Memory B cell (primary cell): ENCODE data around the gene ACSM3.
"Not testable (repeated sequence)": the region's sequence is repeated elsewhere in the genome, so short reads cannot be mapped to it uniquely, and the experiment has no call there.

Experiments
- ATAC-seq: fragments of 150-1000 bp; cut with Tn5 transposase; 2 replicates; pipeline ENCODE4 v1.10.0; 2021; ENCODE audit warnings: low read depth, mild to moderate bottlenecking, moderate library complexity
- DNase-seq, 2 donors: peaks; one replicate each; pipeline ENCODE4 v3.0.0; 2022; ENCODE audit warnings: low spot score in 2 of 2
- H3K27ac Mint-ChIP-seq: one replicate; pipeline ENCODE4 v1.8.0; 2022; ENCODE audit warnings: mild to moderate bottlenecking, moderate library complexity, mixed read lengths
- H3K27me3 Mint-ChIP-seq: one replicate; pipeline ENCODE4 v1.8.0; 2022; ENCODE audit warnings: mixed read lengths
- H3K36me3 Mint-ChIP-seq: one replicate; pipeline ENCODE4 v1.8.0; 2022; ENCODE audit warnings: mild to moderate bottlenecking, mixed read lengths
- H3K4me1 Mint-ChIP-seq: one replicate; pipeline ENCODE4 v1.8.0; 2022; ENCODE audit warnings: mixed read lengths
- H3K4me3 Mint-ChIP-seq: one replicate; pipeline ENCODE4 v1.8.0; 2022; ENCODE audit warnings: mild to moderate bottlenecking, moderate library complexity, mixed read lengths
- H3K9me3 Mint-ChIP-seq: one replicate; pipeline ENCODE4 v1.8.0; 2022; ENCODE audit warnings: mixed read lengths

Gene ACSM3

DNA sequence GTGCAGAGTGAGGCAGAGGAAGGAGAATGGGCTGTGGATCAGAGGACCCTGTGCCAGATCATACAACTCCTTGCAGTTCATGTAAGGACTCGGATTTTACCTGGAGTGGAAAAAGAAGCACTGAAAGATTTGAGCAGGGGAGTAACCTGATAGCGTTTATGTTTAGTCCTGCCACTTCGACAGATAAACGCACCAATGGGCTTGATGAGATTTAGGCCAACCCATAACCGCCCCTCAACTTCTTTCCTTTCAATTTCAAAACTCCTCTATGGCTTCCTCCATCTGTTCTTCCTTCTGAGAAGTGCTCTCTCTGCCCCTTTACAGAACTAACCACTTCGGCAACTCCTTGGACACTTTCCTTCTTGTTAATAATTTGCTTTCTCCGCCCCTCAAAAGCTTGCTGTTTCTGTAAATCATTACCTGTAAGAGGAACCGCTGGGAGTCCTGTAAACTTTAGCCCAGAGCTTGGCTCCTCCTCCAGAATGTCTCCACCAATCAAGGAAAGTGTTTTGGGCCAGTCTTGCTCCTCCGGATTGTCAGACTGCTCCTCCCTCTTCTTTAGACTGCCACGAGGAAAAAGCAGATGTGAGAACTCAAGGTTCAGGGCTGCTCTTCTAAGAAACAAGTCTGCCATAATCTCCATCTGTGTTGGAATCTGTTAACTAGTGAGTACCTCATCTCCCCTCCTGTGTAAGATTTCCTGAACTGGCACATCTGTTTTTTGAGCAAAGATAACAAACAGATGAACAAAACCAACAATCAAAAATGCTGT is at the start of gene ACSM3:
TSS of gene ACSM3 (plus strand) at position 554 of the 772 bp plus-strand sequence. CDS start 6,021 bp downstream, outside the sequence.
- peak within 1 kb of the TSS; percentile 86 for H3K4me3 Mint-ChIP-seq
- H3K27me3 Mint-ChIP-seq = no peaks in the 10 kb centered on the region
- peaks cover 12% of the 10 kb centered on the region for H3K36me3 Mint-ChIP-seq
- DNase-seq = peak; percentile 59 to 72
- peak within 1 kb of the TSS; percentile 76 for H3K27ac Mint-ChIP-seq
- peak; percentile 99 for ATAC-seq
- H3K4me1 Mint-ChIP-seq = peaks cover 10% of the 10 kb centered on the region
- peaks cover 2% of the 10 kb centered on the region for H3K9me3 Mint-ChIP-seq

GRCh38 chr16:20717718-20718117 is 46.1 kb upstream of the ACSM3 start:
- ATAC-seq, H3K9me3 Mint-ChIP-seq, H3K36me3 Mint-ChIP-seq, H3K4me3 Mint-ChIP-seq, H3K4me1 Mint-ChIP-seq, DNase-seq, H3K27ac Mint-ChIP-seq, H3K27me3 Mint-ChIP-seq: not testable (repeated sequence)

DNA sequence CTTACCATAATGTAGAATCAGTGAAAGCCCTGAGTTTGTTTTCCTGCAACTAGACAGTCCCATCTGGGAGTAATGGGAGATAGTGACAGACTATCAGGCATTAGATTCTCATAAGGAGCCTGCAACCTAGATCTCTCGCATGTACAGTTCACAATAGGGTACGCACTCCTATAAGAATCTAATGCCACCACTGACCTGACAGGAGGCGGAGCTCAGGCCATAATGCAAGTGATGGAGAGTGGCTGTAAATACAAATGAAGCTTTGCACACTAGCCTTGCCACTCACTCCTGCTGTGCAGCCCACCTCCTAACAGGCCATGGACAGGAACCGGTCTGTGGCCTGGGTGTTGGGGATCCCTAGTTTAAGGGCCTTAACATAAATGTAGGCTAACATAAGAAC is 43.6 kb upstream of the ACSM3 start:
- Mint-ChIP-seq H3K27me3 (no peaks in the 10 kb centered on the region), H3K4me3 (no peak overlapping the region), H3K36me3 (peaks cover 7% of the 10 kb centered on the region), H3K4me1 (peaks cover 4% of the 10 kb centered on the region), H3K9me3 (no peaks in the 10 kb centered on the region), H3K27ac (no peak overlapping the region)
- DNase-seq (no peak), ATAC-seq (no peak)

DNA sequence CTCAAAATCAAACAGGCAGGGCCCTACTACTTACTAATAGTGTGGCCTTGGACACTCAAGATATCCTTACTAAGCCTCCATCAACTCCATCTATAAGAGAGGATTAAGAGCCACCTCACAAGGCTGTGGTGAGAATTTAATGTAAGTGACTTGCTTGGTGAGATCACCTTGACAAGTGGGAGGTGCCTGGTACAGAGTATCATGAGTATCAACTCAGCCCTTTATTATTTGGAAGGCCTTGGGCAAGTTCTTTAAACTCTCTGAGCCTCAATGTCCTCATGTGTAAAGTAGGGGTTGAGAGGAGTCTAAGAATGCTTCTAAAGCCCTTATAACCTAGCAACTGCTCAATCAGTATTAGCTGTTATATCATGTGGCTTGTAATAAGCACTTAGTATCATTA is 37.2 kb upstream of the ACSM3 start:
- H3K4me1 Mint-ChIP-seq = no peaks in the 10 kb centered on the region
- ATAC-seq = no peak
- no peaks in the 10 kb centered on the region for H3K36me3 Mint-ChIP-seq
- DNase-seq = no peak
- H3K9me3 Mint-ChIP-seq = no peaks in the 10 kb centered on the region
- H3K4me3 Mint-ChIP-seq = no peak overlapping the region
- H3K27me3 Mint-ChIP-seq = no peaks in the 10 kb centered on the region
- H3K27ac Mint-ChIP-seq = no peak overlapping the region

- DNase-seq (no peak), ATAC-seq (no peak)
- H3K27me3 Mint-ChIP-seq = no peaks in the 10 kb centered on the region
- no peak overlapping the region for H3K27ac Mint-ChIP-seq
- H3K4me3 Mint-ChIP-seq = no peak overlapping the region
- H3K9me3 Mint-ChIP-seq = no peaks in the 10 kb centered on the region
- H3K4me1 Mint-ChIP-seq = no peaks in the 10 kb centered on the region
- H3K36me3 Mint-ChIP-seq = no peaks in the 10 kb centered on the region
These were observed 36.6 kb upstream of the ACSM3 start for GRCh38 chr16:20727181-20727580.

DNA sequence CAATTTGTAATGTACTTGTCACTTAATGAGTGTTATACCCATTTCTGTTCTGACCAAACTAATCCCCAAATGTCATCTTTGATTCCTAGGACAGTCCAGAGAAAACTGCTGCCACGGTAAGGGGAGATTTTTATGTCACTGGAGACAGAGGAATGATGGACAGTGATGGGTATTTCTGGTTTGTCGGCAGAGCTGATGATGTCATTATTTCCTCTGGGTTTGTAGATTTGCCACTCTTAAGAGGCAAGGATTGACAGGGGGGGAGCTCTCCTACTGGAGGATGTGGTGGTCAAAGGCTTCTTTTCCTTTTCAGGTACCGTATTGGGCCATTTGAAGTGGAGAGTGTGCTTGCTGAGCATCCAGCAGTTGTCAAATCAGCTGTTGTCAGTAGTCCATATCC is 34.7 kb upstream of the ACSM3 start:
- H3K27ac Mint-ChIP-seq = no peak overlapping the region
- H3K27me3 Mint-ChIP-seq = no peaks in the 10 kb centered on the region
- DNase-seq (no peak), ATAC-seq (no peak)
- no peaks in the 10 kb centered on the region for H3K9me3 Mint-ChIP-seq
- H3K4me3 Mint-ChIP-seq = no peak overlapping the region
- peaks cover 2% of the 10 kb centered on the region for H3K36me3 Mint-ChIP-seq
- H3K4me1 Mint-ChIP-seq = no peaks in the 10 kb centered on the region

DNA sequence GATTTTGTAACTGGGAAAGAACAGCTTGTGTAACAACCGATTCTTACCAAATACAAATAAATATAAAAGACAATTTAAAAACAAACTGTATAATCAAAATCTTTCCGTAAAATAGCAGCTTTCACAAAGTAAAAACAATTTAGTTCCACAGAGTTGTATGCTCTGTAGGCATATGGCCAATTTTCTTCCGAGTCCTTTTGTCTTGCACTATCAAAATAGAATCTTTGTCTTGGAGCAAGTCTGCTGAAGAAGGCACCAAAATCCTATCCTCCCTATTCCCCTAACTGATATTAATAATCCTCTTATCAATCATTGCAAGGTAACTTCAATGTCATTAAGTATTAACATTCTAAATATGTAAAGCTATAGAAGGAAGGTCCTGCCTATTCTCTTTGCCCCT is 29.8 kb upstream of the ACSM3 start:
- H3K27me3 Mint-ChIP-seq = no peaks in the 10 kb centered on the region
- peaks cover 20% of the 10 kb centered on the region for H3K36me3 Mint-ChIP-seq
- no peak overlapping the region for H3K4me3 Mint-ChIP-seq
- ATAC-seq (no peak), DNase-seq (no peak)
- no peaks in the 10 kb centered on the region for H3K9me3 Mint-ChIP-seq
- peak overlapping the region; percentile 11 for H3K27ac Mint-ChIP-seq
- peaks cover 5% of the 10 kb centered on the region for H3K4me1 Mint-ChIP-seq

DNA sequence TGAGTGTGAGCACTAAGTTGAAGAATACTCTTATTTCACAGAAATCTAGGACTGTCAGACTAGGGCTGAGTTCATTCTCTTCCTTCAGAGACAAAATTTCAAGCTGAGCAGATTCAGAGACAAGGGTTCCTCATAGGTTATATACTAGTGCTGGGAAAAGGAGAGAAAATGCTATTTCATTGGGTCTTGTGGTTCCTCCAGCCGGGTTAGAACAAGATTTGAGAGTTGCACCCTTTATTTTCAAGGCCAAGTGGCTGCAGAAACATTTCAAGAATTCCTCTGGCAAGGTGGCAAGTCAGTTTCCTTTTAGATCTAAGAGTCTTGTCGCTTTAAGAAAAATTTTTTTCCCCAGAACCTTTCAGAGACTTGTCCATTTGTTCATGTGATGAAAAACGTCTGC is 29.0 kb upstream of the ACSM3 start:
- Mint-ChIP-seq H3K4me1 (peaks cover 5% of the 10 kb centered on the region), H3K4me3 (no peak overlapping the region), H3K9me3 (no peaks in the 10 kb centered on the region), H3K36me3 (peaks cover 20% of the 10 kb centered on the region), H3K27ac (no peak overlapping the region), H3K27me3 (no peaks in the 10 kb centered on the region)
- ATAC-seq (no peak), DNase-seq (no peak)

DNA sequence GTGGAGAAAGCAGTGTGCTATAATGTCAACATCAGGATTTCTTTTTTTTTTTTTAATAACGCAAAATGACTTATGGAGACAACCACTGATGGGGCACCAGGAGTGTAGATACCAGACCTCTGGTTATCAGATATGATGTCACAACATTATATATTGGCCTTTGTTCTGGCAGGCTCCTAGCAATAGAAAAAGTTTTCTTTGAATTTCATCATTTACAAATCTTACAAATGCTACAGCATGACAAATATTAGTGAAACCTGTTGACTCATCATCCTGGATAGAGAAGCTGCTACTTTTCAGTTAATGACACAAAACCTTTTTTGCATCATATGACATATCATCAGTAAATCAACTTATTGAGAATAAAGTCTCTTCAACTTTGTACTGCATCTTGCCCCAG is 28.3 kb upstream of the ACSM3 start:
- peaks cover 9% of the 10 kb centered on the region for H3K4me1 Mint-ChIP-seq
- peaks cover 20% of the 10 kb centered on the region for H3K36me3 Mint-ChIP-seq

GRCh38 chr16:20740007-20740883 is 23.6 kb upstream of the ACSM3 start:
- Mint-ChIP-seq H3K27me3 (no peaks in the 10 kb centered on the region), H3K4me3 (peak overlapping the region; percentile 95), H3K27ac (peak overlapping the region; percentile 94), H3K36me3 (peaks cover 17% of the 10 kb centered on the region), H3K9me3 (no peaks in the 10 kb centered on the region), H3K4me1 (peaks cover 13% of the 10 kb centered on the region)
- DNase-seq (no peak), ATAC-seq (no peak)

More for the DNA sequence above, 28.3 kb upstream of the ACSM3 start:
- ATAC-seq (no peak), DNase-seq (no peak)
- Mint-ChIP-seq H3K27me3 (no peaks in the 10 kb centered on the region), H3K27ac (no peak overlapping the region), H3K4me3 (no peak overlapping the region), H3K9me3 (no peaks in the 10 kb centered on the region)

DNA sequence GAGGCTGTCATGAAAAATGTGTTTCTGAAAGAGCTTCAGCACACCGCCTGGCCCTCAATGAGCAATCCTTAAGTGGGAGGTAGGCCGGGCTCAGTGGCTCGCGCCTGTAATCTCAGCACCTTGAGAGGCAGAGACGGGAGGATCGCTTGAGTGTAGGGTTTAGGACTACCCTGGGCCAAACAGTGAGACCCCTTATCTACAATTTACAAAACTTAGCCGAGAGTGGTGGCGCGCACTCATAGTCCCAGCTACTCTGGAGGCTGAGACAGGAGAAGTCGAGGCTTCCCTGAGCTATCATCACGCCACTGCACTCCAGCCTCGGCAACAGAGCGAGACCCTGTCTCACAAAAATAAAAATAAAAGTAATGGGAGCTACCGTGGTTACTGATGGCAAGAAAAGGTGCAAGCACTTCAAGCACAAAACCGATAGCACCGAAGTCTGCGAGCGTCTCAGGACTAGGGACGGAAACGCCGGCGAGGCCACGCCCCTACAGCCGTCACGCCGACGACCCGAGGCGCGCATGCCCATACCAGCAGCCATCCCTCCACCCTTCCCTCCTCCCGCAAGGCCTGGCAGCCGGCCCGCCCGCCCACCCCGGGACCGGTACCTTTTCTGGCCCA is 22.8 kb upstream of the ACSM3 start:
- peaks cover 12% of the 10 kb centered on the region for H3K36me3 Mint-ChIP-seq
- H3K4me1 Mint-ChIP-seq = peaks cover 13% of the 10 kb centered on the region
- peak overlapping the region; percentile 95 for H3K4me3 Mint-ChIP-seq
- peak; percentile 79 for ATAC-seq
- H3K9me3 Mint-ChIP-seq = no peaks in the 10 kb centered on the region
- DNase-seq = peak; percentile 81 to 87
- no peaks in the 10 kb centered on the region for H3K27me3 Mint-ChIP-seq
- peak overlapping the region; percentile 94 for H3K27ac Mint-ChIP-seq

DNA sequence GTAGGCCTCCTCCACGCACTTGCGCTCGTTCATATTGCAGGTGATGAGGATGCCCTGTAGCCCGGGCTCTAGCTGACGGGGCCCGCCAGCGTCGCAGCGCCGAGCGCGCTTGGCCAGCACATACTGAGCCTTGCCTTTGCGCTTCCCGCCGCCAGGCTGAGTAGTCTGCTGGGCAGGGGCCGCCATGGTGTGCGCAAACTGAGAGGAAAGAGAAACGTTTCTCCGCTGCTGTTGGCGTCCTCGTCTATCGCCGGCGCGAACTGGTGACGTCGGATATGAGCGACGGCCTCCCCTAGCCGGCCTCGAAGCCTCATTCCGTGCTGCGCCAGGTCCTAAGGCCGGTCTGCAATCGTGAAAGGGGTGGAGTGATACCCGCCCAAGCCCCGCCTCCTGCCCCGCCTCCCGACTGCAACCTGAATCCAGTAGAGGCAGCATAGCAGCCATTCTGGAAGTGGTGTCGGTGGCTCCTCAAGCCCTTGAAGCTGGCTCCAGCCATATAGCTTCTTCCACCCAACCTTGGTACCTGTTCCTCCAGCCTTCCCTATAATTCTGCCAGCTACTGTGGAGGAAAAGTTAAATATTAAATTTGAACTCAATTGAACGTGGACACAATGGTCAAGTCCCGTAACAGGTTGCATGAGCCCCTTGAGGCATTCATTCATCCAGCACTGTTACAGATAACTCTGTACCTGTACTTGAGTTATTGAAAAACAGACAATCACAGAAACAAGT is 22.1 kb upstream of the ACSM3 start, which contains the start of gene THUMPD1:
TSS of gene THUMPD1 (minus strand) at position 265 of the 732 bp plus-strand sequence. CDS start at position 186, 79 bp downstream.
- Mint-ChIP-seq H3K27ac (peak within 1 kb of the TSS; percentile 94), H3K27me3 (no peaks in the 10 kb centered on the region), H3K4me3 (peak within 1 kb of the TSS; percentile 95), H3K4me1 (peaks cover 13% of the 10 kb centered on the region), H3K36me3 (peaks cover 10% of the 10 kb centered on the region), H3K9me3 (no peaks in the 10 kb centered on the region)
- peak; percentile 86 to 93 for DNase-seq
- ATAC-seq = peak; percentile 90

DNA sequence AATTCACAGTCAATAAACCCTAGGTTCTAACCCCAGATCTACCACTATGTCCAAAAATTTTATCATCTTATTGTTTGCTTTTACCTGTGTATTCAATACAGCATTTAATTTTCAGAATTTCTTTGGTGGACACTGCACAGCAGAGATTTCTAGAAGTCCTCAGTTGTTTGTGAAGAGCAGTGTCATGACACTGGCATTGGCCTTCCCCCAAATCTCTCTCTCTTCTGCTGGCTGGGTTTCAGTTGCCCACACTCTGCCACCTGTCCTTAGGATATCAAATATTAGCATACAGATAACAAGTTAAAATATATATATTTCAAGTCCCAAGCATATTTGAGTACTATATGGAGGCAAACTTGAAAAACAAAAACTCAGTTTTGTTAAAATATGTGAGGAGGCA is 20.2 kb upstream of the ACSM3 start:
- Mint-ChIP-seq H3K36me3 (peaks cover 8% of the 10 kb centered on the region), H3K27ac (no peak overlapping the region), H3K9me3 (peaks cover 4% of the 10 kb centered on the region), H3K4me3 (no peak overlapping the region), H3K4me1 (peaks cover 12% of the 10 kb centered on the region), H3K27me3 (no peaks in the 10 kb centered on the region)
- no peak for ATAC-seq
- no peak for DNase-seq
